HFF-Myc (cell line): ENCODE results near the gene FGF16.
"Not testable (repeated sequence)": the region's sequence is repeated elsewhere in the genome, so short reads cannot be mapped to it uniquely, and the experiment has no call there.

ENCODE experiments used
- DNase-seq: peaks from one replicate; pipeline ENCODE4 v3.0.0-alpha.2; 2011; ENCODE audit warnings: low read depth; ENCODE audit errors: extremely low read depth
- H3K4me3 ChIP-seq: replicated peaks from 2 replicates; pipeline ENCODE4 v1.5.1; 2011; ENCODE audit warnings: low read depth, mild to moderate bottlenecking, control low read depth, low read length
- TF ChIP-seq, protein P1 (sequence below): IDR thresholded peaks from 2 replicates; pipeline ENCODE4 v1.5.1; 2012; ENCODE audit warnings: mild to moderate bottlenecking, low read depth, low read length, control low read depth; ENCODE audit errors: missing control alignments

Gene FGF16

DNA sequence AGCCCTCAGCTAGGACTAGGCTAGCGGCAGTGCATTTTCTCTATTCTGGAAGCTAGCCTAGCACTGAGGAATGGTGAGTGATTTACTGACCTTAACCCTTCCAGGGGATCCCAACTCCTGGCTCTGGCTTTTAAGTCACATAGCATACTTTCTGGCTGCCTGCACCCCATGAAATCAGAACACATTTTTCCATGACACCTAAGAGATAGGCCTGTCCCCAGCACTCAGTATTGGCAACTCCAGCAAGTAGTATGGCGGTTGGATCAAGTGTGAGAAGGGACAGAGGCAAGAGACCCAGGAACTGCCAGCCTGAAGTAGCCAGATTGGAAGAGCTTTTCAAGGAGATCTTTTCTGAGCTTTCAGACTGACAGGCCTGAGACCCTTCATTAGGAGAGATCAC is 8.2 kb downstream of the FGF16 start:
- H3K4me3 ChIP-seq: no peak overlapping the region
- no peak for DNase-seq
- TF ChIP-seq, protein P1, sequence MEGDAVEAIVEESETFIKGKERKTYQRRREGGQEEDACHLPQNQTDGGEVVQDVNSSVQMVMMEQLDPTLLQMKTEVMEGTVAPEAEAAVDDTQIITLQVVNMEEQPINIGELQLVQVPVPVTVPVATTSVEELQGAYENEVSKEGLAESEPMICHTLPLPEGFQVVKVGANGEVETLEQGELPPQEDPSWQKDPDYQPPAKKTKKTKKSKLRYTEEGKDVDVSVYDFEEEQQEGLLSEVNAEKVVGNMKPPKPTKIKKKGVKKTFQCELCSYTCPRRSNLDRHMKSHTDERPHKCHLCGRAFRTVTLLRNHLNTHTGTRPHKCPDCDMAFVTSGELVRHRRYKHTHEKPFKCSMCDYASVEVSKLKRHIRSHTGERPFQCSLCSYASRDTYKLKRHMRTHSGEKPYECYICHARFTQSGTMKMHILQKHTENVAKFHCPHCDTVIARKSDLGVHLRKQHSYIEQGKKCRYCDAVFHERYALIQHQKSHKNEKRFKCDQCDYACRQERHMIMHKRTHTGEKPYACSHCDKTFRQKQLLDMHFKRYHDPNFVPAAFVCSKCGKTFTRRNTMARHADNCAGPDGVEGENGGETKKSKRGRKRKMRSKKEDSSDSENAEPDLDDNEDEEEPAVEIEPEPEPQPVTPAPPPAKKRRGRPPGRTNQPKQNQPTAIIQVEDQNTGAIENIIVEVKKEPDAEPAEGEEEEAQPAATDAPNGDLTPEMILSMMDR: no peak

DNA sequence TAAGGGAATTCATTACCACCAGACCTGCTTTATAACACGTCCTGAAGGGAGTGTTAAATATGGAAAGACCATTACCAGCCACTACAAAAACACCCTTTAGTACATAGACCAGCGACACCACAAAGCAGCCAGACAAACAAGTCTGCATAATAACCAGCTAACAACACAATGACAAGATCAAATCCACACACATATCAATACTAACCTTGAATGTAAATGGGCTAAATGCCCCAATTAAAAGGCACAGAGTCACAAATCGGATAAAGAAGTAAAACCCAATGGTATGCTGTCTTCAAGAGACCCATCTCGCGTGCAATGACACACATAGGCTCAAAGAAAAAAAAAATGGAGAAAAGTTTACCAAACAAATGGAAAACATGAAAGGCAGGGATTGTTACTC is 36.9 kb downstream of the FGF16 start:
- no peak overlapping the region for H3K4me3 ChIP-seq
- no peak for DNase-seq
- TF ChIP-seq, protein P1: no peak

DNA sequence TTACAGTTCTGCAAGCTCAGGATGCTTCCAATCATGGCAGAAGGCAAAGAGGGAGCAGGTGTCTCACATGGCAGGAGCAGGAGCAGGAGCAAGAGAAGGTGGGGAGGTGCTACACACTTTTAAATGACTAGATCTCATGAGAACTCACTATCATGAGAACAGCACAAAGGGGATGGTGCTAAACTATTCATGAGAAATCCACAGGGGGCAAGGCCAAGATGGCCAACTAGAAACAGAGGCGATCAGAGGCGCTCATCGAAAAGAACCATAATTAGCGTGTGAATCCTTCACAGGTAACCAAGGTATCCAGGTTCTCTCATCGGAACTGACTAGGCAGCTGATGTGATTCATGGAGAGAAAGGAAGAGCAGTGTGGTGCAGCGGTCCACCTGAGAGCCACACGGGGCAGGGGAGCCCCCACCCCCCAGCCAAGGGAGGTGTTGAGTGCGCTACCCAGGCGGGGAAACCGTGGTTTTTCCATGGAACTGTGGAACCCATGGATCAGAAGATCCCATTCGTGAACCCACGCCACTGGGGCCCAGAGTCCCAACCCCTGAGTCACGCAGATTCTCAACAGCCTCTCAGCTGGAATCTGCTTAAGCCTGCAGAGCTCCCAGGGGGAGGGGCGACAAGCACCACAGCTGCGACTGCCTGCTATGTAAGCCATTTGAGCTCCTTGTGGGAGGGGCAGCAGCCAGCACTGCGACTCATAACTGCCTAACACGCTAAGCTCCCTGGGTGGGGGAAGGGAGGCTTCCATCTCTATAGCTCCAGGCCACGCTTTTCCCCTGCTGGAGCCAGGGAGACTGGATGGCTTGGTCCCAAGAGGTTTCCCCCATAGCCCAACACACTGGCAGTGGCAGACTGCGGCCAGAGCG is 46.7 kb downstream of the FGF16 start:
- no peak overlapping the region for H3K4me3 ChIP-seq
- TF ChIP-seq, protein P1: no peak
- peak; percentile 38 for DNase-seq

DNA sequence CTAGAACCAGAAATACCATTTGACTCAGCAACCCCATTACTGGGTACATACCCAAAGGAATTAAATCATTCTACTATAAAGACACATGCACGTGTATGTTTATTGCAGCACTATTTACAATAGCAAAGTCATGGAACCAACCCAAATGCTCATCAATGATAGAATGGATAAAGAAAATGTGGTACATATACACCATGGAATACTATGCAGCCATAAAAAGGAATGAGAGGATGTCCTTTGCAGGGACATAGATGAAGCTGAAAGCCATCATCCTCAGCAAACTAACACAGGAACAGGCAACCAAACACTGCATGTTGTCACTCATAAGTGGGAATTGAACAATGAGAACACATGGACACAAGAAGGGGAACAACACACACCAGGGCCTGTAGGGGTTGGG is 53.0 kb downstream of the FGF16 start:
- H3K4me3 ChIP-seq, DNase-seq: not testable (repeated sequence)

DNA sequence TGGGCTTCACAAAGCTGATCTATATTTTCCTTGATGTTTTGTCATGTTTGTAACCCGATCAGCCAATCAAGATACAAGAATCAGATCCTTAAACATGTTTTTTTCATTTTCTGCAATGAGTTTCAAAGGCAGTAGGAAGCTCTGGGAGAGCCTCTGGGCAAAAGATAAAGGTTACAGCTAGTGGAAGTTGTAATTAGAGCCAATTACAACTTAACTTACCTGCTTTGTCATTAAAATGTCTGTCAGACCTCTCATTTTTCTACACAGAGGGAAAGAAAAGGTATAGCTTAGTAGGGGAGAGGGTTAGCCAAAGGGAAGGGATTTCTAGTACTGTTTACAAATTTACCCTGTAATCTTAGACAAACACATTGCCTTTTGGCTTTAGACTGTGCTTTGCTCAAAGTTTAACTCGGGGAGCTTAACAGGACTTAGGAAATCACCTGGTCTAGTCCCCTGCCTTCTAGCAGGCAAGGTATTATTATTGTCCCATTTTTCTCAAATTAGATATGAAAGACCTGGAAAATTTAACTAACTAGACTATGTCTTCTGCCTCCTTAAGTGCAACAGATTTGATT is 55.8 kb downstream of the FGF16 start:
- no peak for DNase-seq

DNA sequence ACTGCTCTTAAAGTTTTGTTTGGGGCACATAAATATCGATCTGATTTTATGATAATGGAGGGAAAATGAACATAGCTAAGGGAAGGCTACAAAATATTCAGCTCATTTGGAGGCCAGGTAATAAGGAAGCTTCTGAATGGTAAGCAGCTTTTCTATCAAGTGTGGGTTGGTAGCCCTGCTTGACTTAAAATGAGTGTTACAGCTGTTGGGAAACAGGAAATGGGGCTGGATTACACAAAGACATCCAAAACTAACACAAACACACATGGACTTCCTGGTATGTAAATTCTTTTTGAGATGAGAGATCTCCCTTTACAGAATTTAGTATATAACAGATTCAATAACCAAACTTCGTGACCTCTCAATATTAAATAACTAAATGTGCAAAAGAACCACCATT is 58.0 kb downstream of the FGF16 start:
- DNase-seq: no peak
- TF ChIP-seq, protein P1: no peak
- H3K4me3 ChIP-seq: no peak overlapping the region

More for the DNA sequence above, 55.8 kb downstream of the FGF16 start:
- no peak overlapping the region for H3K4me3 ChIP-seq
- TF ChIP-seq, protein P1: no peak
